K562 (cell line): ENCODE measurements around the gene VSTM1. TPM values are rescaled to one million over a fixed set of nuclear protein-coding genes. Genes with fewer than 3 reads are reported as not detected.
A peak's percentile ranks its signal among the peaks of the same experiment; 100 is the strongest.

Source experiments
- ATAC-seq: fragments of 200-7000 bp; cut with Tn5 transposase; 3 replicates; pipeline ENCODE4 v1.9.1; 2020; ENCODE audit warnings: moderate library complexity
- BruUV-seq: library from RNA; stranded (reverse); fragments of 400-500 nt; replicated peaks from 2 replicates; lab custom pipeline; 2021; lab: Mats Ljungman, UMichigan
- CTCF ChIA-PET: fragments of 300-600 bp; formaldehyde crosslinking; extraction: SDS; loops from one replicate; lab custom pipeline; 2021; ENCODE audit warnings: low intra/inter-chr PET ratio; lab: Yijun Ruan, JAX
- POLR2A ChIA-PET: fragments of 300-600, 350-650 bp; sonication (Branson Sonifier 250); formaldehyde crosslinking; extraction: SDS; loops from one replicate; lab custom pipeline; 2021; ENCODE audit warnings: antibody characterized with exemption, inconsistent platforms; lab: Yijun Ruan, JAX
- DNase-seq, 4 experiments: peaks; one replicate each; pipeline versions ENCODE4 v3.0.0 to v3.0.0-alpha.2; 2011 to 2018; ENCODE audit warnings: low spot score in 3 of 4, mixed read lengths in 3 of 4; ENCODE audit errors: extremely low read depth in 1 of 4
- FAIRE-seq: peaks from 2 replicates; lab custom pipeline; 2011; peaks lifted over from hg19 to GRCh38; lab: Jason Lieb, UNC
- H2AFZ ChIP-seq: 2 replicates; pipeline ENCODE4 v1.6.0; 2011; ENCODE audit warnings: low read depth, low read length, control low read depth, inconsistent platforms
- H3K27ac ChIP-seq: fragments of 200-600 bp; 3 replicates; pipeline ENCODE4 v1.8.0; 2011; ENCODE audit warnings: low read depth, mild to moderate bottlenecking, control low read depth, inconsistent platforms, low read length, moderate library complexity, mixed read lengths; ENCODE audit errors: extremely low read depth
- H3K27me3 ChIP-seq, 2 experiments: fragments of 300-600 bp in 1 of 2; 2 replicates in 1 of 2; 3 replicates in 1 of 2; pipeline versions ENCODE4 v1.6.0 to v1.8.0; 2011; ENCODE audit warnings: inconsistent platforms in 2 of 2, low read length in 2 of 2, mild to moderate bottlenecking in 1 of 2, mixed read lengths in 1 of 2, moderate library complexity in 1 of 2; ENCODE audit not compliant: control insufficient read depth in 2 of 2, insufficient read depth in 2 of 2
- H3K36me3 ChIP-seq: fragments of 300-600 bp; 3 replicates; pipeline ENCODE4 v1.8.0; 2011; ENCODE audit warnings: mild to moderate bottlenecking, low read length, inconsistent platforms; ENCODE audit not compliant: control insufficient read depth, insufficient read depth
- H3K4me1 ChIP-seq, 2 experiments: fragments of 200-600 bp in 1 of 2; replicated peaks in 1 of 2; 2 replicates in 1 of 2; 3 replicates in 1 of 2; pipeline versions ENCODE4 v1.5.1 to v1.8.0; 2011; ENCODE audit warnings: inconsistent platforms in 2 of 2, low read length in 2 of 2, mild to moderate bottlenecking in 1 of 2, mixed read lengths in 1 of 2, moderate library complexity in 1 of 2; ENCODE audit not compliant: control insufficient read depth in 2 of 2, insufficient read depth in 2 of 2
- H3K4me2 ChIP-seq: 2 replicates; pipeline ENCODE4 v1.6.1; 2011; ENCODE audit warnings: low read length, control low read depth, inconsistent platforms, mixed read lengths; ENCODE audit not compliant: insufficient read depth
- H3K4me3 ChIP-seq: fragments of 200-600 bp; sonication (generic), shearing (Covaris generic); 2 replicates; pipeline ENCODE4 v1.5.1; 2016; ENCODE audit warnings: control low read depth, inconsistent platforms
- H3K79me2 ChIP-seq: fragments of 200-600 bp; 3 replicates; pipeline ENCODE4 v1.8.0; 2011; ENCODE audit warnings: low read length, inconsistent platforms; ENCODE audit not compliant: control insufficient read depth, insufficient read depth
- H3K9ac ChIP-seq, 2 experiments: 2 replicates each; pipeline versions ENCODE4 v1.6.0 to v1.6.1; 2011; ENCODE audit warnings: low read depth in 2 of 2, low read length in 2 of 2, control low read depth in 1 of 2, inconsistent platforms in 1 of 2, mild to moderate bottlenecking in 1 of 2, mixed read lengths in 1 of 2; ENCODE audit not compliant: insufficient read depth in 1 of 2
- H3K9me1 ChIP-seq: one replicate; pipeline ENCODE4 v1.6.0; 2011; ENCODE audit warnings: inconsistent platforms, mild to moderate bottlenecking, low read length, moderate library complexity; ENCODE audit not compliant: control insufficient read depth, insufficient read depth
- H3K9me3 ChIP-seq: replicated peaks from 2 replicates; pipeline ENCODE4 v1.5.1; 2011; ENCODE audit warnings: low read depth, low read length, inconsistent platforms; ENCODE audit not compliant: control insufficient read depth, insufficient read depth
- H4K20me1 ChIP-seq: replicated peaks from 2 replicates; pipeline ENCODE4 v1.6.1; 2011; ENCODE audit warnings: low read length, inconsistent platforms, mixed read lengths; ENCODE audit not compliant: control insufficient read depth, insufficient read depth
- BACH1 ChIP-seq: fragments of 200-800 bp; sonication (Bioruptor generic); IDR thresholded peaks from 2 replicates; pipeline ENCODE4 v1.6.1; 2016; ENCODE audit warnings: missing genetic modification characterization, missing compliant biosample characterization
- DIDO1 ChIP-seq: fragments of 450-650 bp; IDR thresholded peaks from 2 replicates; pipeline ENCODE4 v1.6.1; 2016; ENCODE audit warnings: low read depth, missing biosample characterization, missing genetic modification characterization
- E2F1 ChIP-seq: sonication (generic); formaldehyde crosslinking; IDR thresholded peaks from 2 replicates; pipeline ENCODE4 v1.8.1; 2023; ENCODE audit warnings: mild to moderate bottlenecking, missing genetic modification reagents, moderate library complexity
- HMG20B ChIP-seq: fragments of 250-450 bp; sonication (Bioruptor Pico); IDR thresholded peaks from 2 replicates; pipeline ENCODE4 v1.5.0; 2021; ENCODE audit warnings: mild to moderate bottlenecking
- MTA3 ChIP-seq: fragments of 450-650 bp; formaldehyde crosslinking; IDR thresholded peaks from 2 replicates; pipeline ENCODE4 v1.6.1; 2017; ENCODE audit warnings: mild to moderate bottlenecking, borderline replicate concordance
- PHTF2 ChIP-seq: fragments of 250-450 bp; sonication (Bioruptor Pico); IDR thresholded peaks from 2 replicates; pipeline ENCODE4 v1.5.0; 2021; ENCODE audit warnings: mild to moderate bottlenecking
- TAF1 ChIP-seq: IDR thresholded peaks from 2 replicates; pipeline ENCODE4 v1.6.1; 2011; ENCODE audit warnings: mild to moderate bottlenecking, low read length, moderate library complexity; ENCODE audit not compliant: insufficient read depth, control insufficient read depth, severe bottlenecking; ENCODE audit errors: extremely low read depth
- TCF7 ChIP-seq: sonication (generic); IDR thresholded peaks from 2 replicates; pipeline ENCODE4 v1.6.1; 2016; ENCODE audit warnings: antibody characterized with exemption, borderline replicate concordance
- TFAM ChIP-seq: fragments of 250-450 bp; sonication (Bioruptor Pico); conservative IDR thresholded peaks from 2 replicates; pipeline ENCODE4 v1.5.0; 2021; ENCODE audit warnings: mild to moderate bottlenecking, moderate library complexity
- XRCC4 ChIP-seq: IDR thresholded peaks from one replicate; pipeline ENCODE4 v1.6.1; 2011; ENCODE audit not compliant: insufficient read depth, insufficient read length; ENCODE audit errors: extremely low read depth
- ZNF766 ChIP-seq: fragments of 200-800 bp; sonication (Bioruptor generic); conservative IDR thresholded peaks from 2 replicates; pipeline ENCODE4 v1.6.1; 2016; ENCODE audit warnings: missing genetic modification characterization, missing compliant biosample characterization
- WGBS: fragments of 100-300 bp; shearing (Covaris generic); methylation state at CpG from one replicate; pipeline ENCODE4 v1.1.6; 2016; ENCODE audit warnings: low coverage, mixed read lengths; ENCODE audit not compliant: insufficient coverage; ENCODE audit errors: missing lambda C conversion rate; 5-methylcytosine and 5-hydroxymethylcytosine counted together
- in situ Hi-C: fragments of 300-500 bp; cut with MboI; formaldehyde crosslinking; loops from 4 replicates; pipeline ENCODE4 v1.15.0; 2018; ENCODE audit warnings: inconsistent platforms, mixed read lengths
- intact Hi-C: fragments of 100-400 bp; cut with micrococcal nuclease; formaldehyde crosslinking; loops from 2 replicates; pipeline ENCODE4 v1.14.2; 2022
- polyA plus RNA-seq, 8 experiments: library from polyadenylated mRNA; depleted of rRNA in 4 of 8; stranded (reverse) in 5 of 8; unstranded in 3 of 8; fragments of >200 nt; fragmentation: Nextera tagmentation in 2 of 8; fragmentation: Illumina TruSeq in 1 of 8; extraction: Ambion mirVana in 2 of 8; extraction: Trizol in 1 of 8; gene quantifications; 2 replicates each; pipeline versions ENCODE4 v1.2.1 to v1.2.3, GENCODE V29; 2011 to 2014; ENCODE audit warnings: inconsistent platforms in 1 of 8, missing spikeins in 1 of 8
- total RNA-seq, 7 experiments: library from RNA; depleted of rRNA in 6 of 7; stranded (reverse); fragments of >200 nt in 6 of 7; fragmentation: Illumina TruSeq in 2 of 7; extraction: Trizol in 2 of 7; gene quantifications; 2 replicates each; pipeline versions ENCODE4 v1.2.1 to v1.2.3, GENCODE V29; 2011 to 2021; ENCODE audit warnings: low replicate concordance in 1 of 7

Gene VSTM1
- total and polyA plus RNA-seq, 9 of the 15 experiments (the other 6 are each of a cell fraction or from before 2014, with no cell fraction given), result not detected

- POLR2A ChIA-PET, result interaction anchor here (0.6 kb wide), 1 partner anchor 57 kb away, joined by 3 read pairs; no protein-coding TSS in a partner anchor
- no peak for TF ChIP-seq BACH1
- no peak for TF ChIP-seq MTA3
- TF ChIP-seq HMG20B, result no peak
- TF ChIP-seq, all 486 proteins: peak for 0
- Histone ChIP-seq H4K20me1 (no peaks in the 10 kb centered on the region), H3K79me2 (no peaks in the 10 kb centered on the region), H3K4me3 (no peak overlapping the region), H3K27me3 (peaks cover 33 to 71% of the 10 kb centered on the region in 2 experiments), H3K9ac (no peak overlapping the region), H3K9me3 (no peaks in the 10 kb centered on the region), H3K4me1 (no peaks in the 10 kb centered on the region; a peak in 1 of 5 replicates), H2AFZ (no peak overlapping the region), H3K27ac (no peak overlapping the region), H3K9me1 (no peaks in the 10 kb centered on the region), H3K4me2 (no peak overlapping the region), H3K36me3 (no peaks in the 10 kb centered on the region)
- ATAC-seq (no peak), DNase-seq (peak in 2 of 4 experiments; percentile 4 to 5), FAIRE-seq (no peak)
- intact Hi-C loops, result no loop called here
- 1% methylated on average over 9 of the region's 9 CpGs for WGBS
- no TSS peak for BruUV-seq
- in situ Hi-C loops, result no loop called here
- CTCF ChIA-PET, result no interaction called here
Measured at GRCh38 chr19:54062643-54063042, 1.1 kb downstream of the VSTM1 start.

DNA sequence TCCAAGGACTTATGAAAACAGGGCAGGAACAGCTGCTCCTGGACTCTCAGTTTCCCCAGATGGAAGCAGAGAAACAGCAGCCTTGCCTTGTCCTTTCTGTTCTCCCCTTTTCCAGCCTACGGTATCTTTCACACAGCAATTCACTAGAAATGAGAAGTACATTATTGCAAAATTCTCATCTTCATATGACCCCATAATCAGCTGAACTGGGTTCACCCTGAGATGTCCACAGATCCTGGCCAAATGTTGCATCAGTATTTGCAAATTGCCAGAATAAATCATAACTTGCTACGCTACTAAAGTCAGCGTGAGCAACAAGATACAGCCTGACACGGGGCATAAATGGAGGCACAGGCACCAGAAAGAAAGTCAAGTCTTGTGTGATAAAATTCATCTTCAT, 16.1 kb downstream of the VSTM1 start:
- Histone ChIP-seq H3K9ac (no peak overlapping the region), H3K4me2 (no peak overlapping the region), H3K27me3 (peaks cover 7 to 22% of the 10 kb centered on the region in 2 experiments; a peak in 4 of 5 replicates), H2AFZ (no peak overlapping the region), H3K9me3 (no peaks in the 10 kb centered on the region), H3K4me3 (no peak overlapping the region)
- POLR2A ChIA-PET, result interaction anchor here (1.3 kb wide), 1 partner anchor 68 kb away, joined by 3 read pairs; the partner anchor contains the start of genes PRPF31 and TFPT
- intact Hi-C loops, result no loop called here
- TF ChIP-seq E2F1 (CRISPR knock-in tag) (no peak), TAF1 (no peak), DIDO1 (tag) (no peak), PHTF2 (no peak), XRCC4 (no peak), TCF7 (no peak), ZNF766 (CRISPR knock-in tag) (no peak), TFAM (CRISPR knock-in tag) (no peak)
- TF ChIP-seq, all 486 proteins: peak for 0
- Histone ChIP-seq H3K4me1 (no peaks in the 10 kb centered on the region), H4K20me1 (no peaks in the 10 kb centered on the region), H3K9me1 (no peaks in the 10 kb centered on the region), H3K79me2 (no peaks in the 10 kb centered on the region), H3K27ac (no peak overlapping the region), H3K36me3 (no peaks in the 10 kb centered on the region)
- FAIRE-seq, result no peak
- CTCF ChIA-PET, result no interaction called here
- 0% methylated on average over 4 of the region's 4 CpGs for WGBS
- DNase-seq, result peak in 3 of 4 experiments; percentile 0 to 1 (median 1)
- no peak for ATAC-seq
- in situ Hi-C loops, result no loop called here
- no TSS peak for BruUV-seq
